Effector memory CD8-positive, alpha-beta T cell (primary cell): ENCODE data around the gene SCGB1A1.
A peak's percentile ranks its signal among the peaks of the same experiment; 100 is the strongest.

Experiments used
- ATAC-seq: fragments of 150-1000 bp; cut with Tn5 transposase; replicated peaks from 2 replicates; pipeline ENCODE4 v1.10.0; 2021; ENCODE audit warnings: mild to moderate bottlenecking, moderate library complexity
- DNase-seq, 3 experiments: peaks; one replicate each; pipeline ENCODE4 v3.0.0; 2021
- H3K27ac Mint-ChIP-seq, 2 donors: one replicate each; pipeline ENCODE4 v1.8.0; 2022; ENCODE audit warnings: mild to moderate bottlenecking in 2 of 2, mixed read lengths in 2 of 2, moderate library complexity in 2 of 2
- H3K27me3 Mint-ChIP-seq, 2 donors: one replicate each; pipeline ENCODE4 v1.8.0; 2022; ENCODE audit warnings: mixed read lengths in 2 of 2
- H3K36me3 Mint-ChIP-seq: one replicate; pipeline ENCODE4 v1.8.0; 2022; ENCODE audit warnings: mild to moderate bottlenecking, moderate library complexity, mixed read lengths; ENCODE audit not compliant: insufficient read depth
- H3K4me1 Mint-ChIP-seq, 2 donors: one replicate each; pipeline ENCODE4 v1.8.0; 2022; ENCODE audit warnings: low read depth in 2 of 2, mixed read lengths in 2 of 2
- H3K4me3 Mint-ChIP-seq, 2 donors: one replicate each; pipeline ENCODE4 v1.8.0; 2022; ENCODE audit warnings: mild to moderate bottlenecking in 2 of 2, mixed read lengths in 2 of 2, moderate library complexity in 2 of 2
- H3K9me3 Mint-ChIP-seq, 2 donors: one replicate each; pipeline ENCODE4 v1.8.0; 2022; ENCODE audit warnings: mixed read lengths in 2 of 2

Gene SCGB1A1

DNA sequence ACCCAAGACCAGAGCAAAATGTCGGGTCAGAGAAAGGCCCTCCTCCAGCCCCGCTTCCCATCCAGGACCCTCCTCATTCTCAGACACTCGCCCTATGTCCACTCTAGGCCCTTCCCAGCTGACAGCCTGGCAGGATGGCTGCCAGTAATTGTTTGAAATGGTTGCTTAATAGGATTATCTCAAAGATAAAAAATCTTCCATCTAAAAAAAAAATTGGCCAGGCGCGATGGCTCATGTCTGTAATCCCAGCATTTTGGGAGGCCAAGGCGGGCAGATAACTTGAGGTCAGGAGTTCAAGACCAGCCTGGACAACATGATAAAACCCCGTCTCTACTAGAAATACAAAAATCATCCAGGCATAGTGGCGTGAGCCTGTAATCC, 32.4 kb downstream of the SCGB1A1 start:
- DNase-seq (no peak), ATAC-seq (no peak)
- Mint-ChIP-seq H3K27ac (peak overlapping the region in 1 of 2 donors; percentile 16), H3K4me3 (no peak overlapping the region), H3K27me3 (peaks cover 19 to 27% of the 10 kb centered on the region in 2 donors), H3K36me3 (no peaks in the 10 kb centered on the region), H3K9me3 (no peaks in the 10 kb centered on the region), H3K4me1 (no peaks in the 10 kb centered on the region)

DNA sequence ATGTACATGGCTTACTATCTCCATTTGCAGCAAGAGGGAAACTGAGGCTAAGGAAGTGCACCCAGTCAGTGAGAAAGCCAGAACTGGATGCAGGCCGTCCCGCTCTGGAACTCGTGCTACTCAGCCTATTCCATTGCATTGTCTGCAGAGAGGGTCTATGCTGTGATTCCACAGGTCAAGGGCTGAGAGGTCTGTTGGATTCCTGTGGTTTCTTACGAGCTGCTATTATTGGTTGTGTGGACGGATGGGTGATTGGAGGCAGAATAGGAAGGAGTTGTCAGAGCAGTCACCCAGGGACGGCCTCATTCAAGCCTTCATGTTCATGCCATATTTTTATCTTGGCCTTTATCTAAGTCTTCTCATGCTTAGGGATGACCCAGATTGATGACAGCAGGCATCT, 33.4 kb downstream of the SCGB1A1 start:
- no peaks in the 10 kb centered on the region for H3K4me1 Mint-ChIP-seq
- H3K4me3 Mint-ChIP-seq: no peak overlapping the region
- peaks cover 13 to 17% of the 10 kb centered on the region in 2 donors for H3K27me3 Mint-ChIP-seq
- no peak for DNase-seq
- H3K9me3 Mint-ChIP-seq: no peaks in the 10 kb centered on the region
- no peak for ATAC-seq
- H3K36me3 Mint-ChIP-seq: peaks cover 2% of the 10 kb centered on the region
- H3K27ac Mint-ChIP-seq: no peak overlapping the region

DNA sequence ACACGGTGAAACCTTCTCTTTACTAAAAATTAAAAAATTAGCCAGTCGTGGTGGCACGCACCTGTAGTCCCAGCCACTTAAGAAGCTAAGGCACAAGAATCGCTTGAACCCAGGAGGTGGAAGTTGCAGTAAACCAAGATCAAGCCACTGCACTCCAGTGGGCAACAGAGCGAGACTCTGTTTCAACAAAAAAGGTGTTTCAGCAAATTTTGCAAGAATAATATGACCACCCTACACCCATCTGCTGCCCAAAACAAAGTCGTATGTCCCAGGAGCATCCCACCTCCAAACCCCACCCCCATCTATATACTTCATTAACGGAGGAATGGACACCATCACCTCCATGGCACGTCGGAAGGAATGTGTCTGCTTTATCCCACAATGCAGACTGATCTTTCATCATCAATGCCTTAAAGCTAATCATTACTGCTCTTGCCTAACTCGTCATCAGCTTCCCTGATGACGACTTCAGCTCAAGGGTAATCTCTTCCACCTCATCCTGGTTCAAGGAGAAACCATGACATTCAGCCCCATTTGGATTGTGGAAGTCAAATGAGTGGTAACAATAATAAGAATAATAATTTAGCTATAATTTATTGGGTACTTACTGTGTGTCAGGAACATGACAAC, 34.1 kb downstream of the SCGB1A1 start:
- no peak for ATAC-seq
- no peaks in the 10 kb centered on the region for H3K4me1 Mint-ChIP-seq
- H3K27me3 Mint-ChIP-seq: peaks cover 6 to 10% of the 10 kb centered on the region in 2 donors
- H3K27ac Mint-ChIP-seq: peak overlapping the region in 1 of 2 donors; percentile 75
- H3K36me3 Mint-ChIP-seq: peaks cover 3% of the 10 kb centered on the region
- no peak overlapping the region for H3K4me3 Mint-ChIP-seq
- H3K9me3 Mint-ChIP-seq: no peaks in the 10 kb centered on the region
- no peak for DNase-seq

DNA sequence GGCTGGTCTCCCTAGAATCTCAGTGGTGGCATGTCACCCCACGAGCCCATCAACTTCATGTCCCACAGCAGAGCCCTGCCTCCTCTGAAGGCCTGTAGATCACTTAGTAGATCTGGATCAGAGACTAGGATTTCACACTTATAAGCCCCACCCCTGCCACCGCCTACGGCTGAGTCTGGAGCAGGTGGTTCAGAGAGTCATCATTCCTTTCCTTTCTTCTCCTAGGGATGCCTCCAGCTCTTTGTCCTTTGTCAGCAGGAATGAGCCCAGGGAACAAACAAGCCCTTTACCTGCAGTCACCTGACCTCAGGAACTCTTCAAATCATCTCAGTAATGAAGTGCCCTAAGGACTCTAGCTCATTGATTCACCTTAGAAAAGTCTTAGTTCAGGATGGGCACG, 37.8 kb downstream of the SCGB1A1 start:
- no peak for DNase-seq
- H3K27me3 Mint-ChIP-seq: peaks cover 0 to 4% of the 10 kb centered on the region in 2 donors
- H3K9me3 Mint-ChIP-seq: no peaks in the 10 kb centered on the region
- H3K4me1 Mint-ChIP-seq: no peaks in the 10 kb centered on the region
- H3K4me3 Mint-ChIP-seq: no peak overlapping the region
- no peak overlapping the region for H3K27ac Mint-ChIP-seq
- peaks cover 3% of the 10 kb centered on the region for H3K36me3 Mint-ChIP-seq
- no peak for ATAC-seq

DNA sequence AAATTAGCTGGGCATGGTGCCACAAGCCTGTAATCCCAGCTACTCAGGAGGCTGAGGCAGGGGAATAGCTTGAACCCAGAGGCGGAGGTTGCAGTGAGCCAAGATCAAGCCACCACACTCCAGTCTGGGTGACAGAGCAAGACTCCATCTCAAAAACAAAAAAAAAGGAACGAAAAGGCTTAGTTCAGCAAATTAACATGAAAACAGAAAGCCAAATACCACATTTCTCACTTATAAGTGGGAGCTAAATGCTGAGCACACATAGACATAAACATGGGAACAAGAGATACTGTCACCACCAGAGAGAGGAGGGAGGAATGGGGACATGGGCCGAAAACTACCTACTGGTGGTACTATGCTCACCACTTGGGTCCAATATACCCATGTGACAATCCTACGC, 38.6 kb downstream of the SCGB1A1 start:
- Mint-ChIP-seq H3K9me3 (no peaks in the 10 kb centered on the region), H3K36me3 (peaks cover 3% of the 10 kb centered on the region), H3K27me3 (no peaks in the 10 kb centered on the region), H3K27ac (no peak overlapping the region), H3K4me1 (no peaks in the 10 kb centered on the region), H3K4me3 (no peak overlapping the region)
- DNase-seq: no peak
- ATAC-seq: no peak

DNA sequence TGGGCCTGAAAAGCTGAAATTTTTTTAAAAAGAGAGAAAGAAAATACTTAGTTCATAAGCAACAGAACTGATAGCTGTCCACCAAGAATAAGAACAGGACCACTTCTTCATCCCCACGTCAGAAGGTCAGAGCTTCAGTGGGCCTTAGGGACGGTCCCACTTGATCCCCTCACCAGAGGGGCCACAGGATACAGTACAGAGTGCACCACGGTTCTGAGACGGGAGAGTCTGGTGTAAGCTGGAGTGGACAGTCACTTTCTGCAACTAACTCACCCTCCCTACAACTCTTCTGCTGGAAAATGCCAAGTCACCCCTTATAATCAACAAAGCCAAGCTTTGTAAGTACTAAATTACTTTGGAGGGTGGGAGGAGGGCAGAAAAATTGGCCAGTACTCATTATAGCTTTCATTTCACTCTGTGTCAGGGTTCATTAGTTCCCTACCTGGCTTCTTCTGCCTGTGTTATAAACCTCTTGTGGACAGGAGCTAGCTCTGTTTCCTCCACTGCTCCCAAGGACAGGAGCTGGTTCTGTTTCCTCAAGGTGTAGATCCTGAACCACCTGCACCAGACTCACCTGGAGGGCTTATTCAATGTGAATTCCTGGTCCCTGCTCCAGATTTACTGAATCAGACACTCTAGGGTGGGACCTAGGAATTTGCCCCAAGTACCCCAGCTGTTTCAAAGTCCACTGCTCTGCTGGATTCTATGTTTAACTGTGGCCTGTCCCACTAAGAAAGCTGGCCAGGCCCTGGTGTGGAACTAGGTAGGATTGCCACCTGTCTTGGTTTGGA, 39.6 kb downstream of the SCGB1A1 start:
- DNase-seq (no peak), ATAC-seq (no peak)
- Mint-ChIP-seq H3K27me3 (no peaks in the 10 kb centered on the region), H3K27ac (no peak overlapping the region), H3K9me3 (no peaks in the 10 kb centered on the region), H3K4me1 (peaks cover 2 to 4% of the 10 kb centered on the region in 2 donors), H3K4me3 (no peak overlapping the region), H3K36me3 (peaks cover 3% of the 10 kb centered on the region)

DNA sequence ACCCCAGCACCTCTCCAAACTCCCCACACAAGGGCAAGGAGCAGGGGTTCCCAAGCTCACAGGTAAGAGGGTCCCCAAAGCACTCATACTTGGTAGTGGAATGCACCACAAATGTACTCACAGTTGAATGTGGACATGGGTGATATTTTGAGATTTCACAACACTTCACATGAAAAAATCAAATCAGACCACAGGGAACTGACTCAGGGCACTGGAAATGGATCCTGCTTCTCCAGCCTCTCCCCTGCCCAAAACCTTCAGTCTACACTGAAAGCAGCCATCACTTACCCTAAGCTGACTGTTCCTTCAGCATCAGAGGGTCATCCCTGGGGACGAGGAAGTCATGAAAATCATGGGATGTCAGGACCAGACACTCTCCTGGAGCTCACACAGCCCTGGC, 40.2 kb downstream of the SCGB1A1 start:
- Mint-ChIP-seq H3K36me3 (peaks cover 3% of the 10 kb centered on the region), H3K27ac (no peak overlapping the region), H3K27me3 (no peaks in the 10 kb centered on the region), H3K4me1 (peaks cover 4 to 5% of the 10 kb centered on the region in 2 donors), H3K4me3 (no peak overlapping the region), H3K9me3 (no peaks in the 10 kb centered on the region)
- DNase-seq (no peak), ATAC-seq (no peak)

DNA sequence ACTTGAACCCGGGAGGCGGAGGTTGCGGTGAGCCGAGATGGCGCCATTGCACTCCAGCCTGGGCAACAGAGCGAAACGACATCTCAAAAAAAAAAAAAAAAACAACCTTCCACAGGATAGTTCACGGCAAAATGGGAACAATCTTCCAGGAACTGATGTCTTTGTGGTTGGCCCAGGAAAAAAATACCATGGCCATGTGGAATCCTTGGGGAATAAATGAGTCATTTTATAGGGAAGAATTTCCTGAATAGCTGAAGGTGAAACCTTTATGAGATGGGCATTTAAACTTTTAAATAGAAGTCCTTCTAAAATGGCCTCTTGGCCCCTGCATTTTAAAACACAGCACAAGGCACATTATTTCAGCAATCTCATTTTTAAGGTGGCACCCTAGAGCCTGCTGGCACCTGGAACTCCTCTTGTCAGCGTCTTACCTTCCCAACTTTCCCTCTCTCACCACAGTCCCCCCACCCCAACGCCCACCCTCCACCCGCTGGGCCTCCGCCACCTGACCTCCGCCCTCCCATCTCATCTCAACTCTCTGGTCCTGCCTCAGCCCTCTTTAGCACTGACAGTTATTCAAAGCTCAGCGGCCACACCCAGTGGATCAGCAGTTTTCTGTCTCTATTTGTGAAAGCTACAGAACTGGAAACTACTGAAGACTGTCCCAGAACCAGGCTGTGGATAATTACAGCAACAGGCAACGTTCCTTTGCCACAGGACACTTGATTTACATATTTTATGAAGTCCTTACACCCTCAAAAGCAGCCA, 43.1 kb downstream of the SCGB1A1 start:
- Mint-ChIP-seq H3K27ac (no peak overlapping the region), H3K4me1 (peaks cover 4 to 5% of the 10 kb centered on the region in 2 donors), H3K9me3 (no peaks in the 10 kb centered on the region), H3K36me3 (peaks cover 3% of the 10 kb centered on the region), H3K27me3 (no peaks in the 10 kb centered on the region), H3K4me3 (no peak overlapping the region)
- DNase-seq (no peak), ATAC-seq (no peak)

DNA sequence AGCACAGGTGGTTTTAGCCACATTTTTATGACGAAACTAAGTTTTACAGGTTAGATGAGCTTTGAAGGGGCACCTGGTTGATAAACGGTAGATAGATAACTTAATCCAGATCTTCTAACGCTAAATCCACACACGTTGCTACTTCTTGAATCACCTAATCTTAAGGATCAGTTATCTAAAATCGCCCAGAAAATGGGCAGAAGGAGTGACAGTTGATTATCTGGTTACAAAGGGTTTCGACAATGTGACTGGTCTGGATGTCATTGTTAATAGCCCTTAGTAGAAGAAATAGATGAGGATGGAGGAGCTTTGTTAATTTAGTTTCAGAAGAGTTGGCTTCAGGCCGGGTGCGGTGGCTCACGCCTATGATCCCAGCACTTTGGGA, 43.7 kb downstream of the SCGB1A1 start:
- Mint-ChIP-seq H3K36me3 (no peaks in the 10 kb centered on the region), H3K4me1 (peaks cover 4 to 5% of the 10 kb centered on the region in 2 donors)

DNA sequence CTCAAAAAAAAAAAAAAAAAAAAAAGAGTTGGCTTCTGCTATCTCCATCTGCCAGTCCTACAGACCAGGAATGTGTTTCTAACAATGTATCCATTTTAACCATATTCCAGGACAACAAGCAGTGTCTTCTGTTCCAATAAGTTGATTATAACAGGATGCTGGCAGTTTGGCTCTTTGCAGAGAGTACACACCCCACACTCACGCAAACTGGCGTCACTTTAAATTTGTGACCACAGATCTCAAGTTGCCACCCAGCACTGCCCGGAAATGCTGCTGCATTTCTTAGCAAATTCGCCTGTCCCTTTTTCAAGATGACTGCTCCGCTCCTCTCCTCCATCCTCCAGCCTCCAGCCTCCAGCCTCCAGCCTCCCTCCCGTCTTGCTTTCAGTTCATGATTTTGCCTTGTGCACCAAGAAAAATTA, 44.3 kb downstream of the SCGB1A1 start:
- DNase-seq (no peak), ATAC-seq (no peak)
- Mint-ChIP-seq H3K36me3 (no peaks in the 10 kb centered on the region), H3K9me3 (no peaks in the 10 kb centered on the region), H3K27ac (peak overlapping the region; percentile 49 to 84), H3K27me3 (no peaks in the 10 kb centered on the region), H3K4me3 (peak overlapping the region in 1 of 2 donors; percentile 69), H3K4me1 (peaks cover 4 to 5% of the 10 kb centered on the region in 2 donors)

More for the DNA sequence above, 43.7 kb downstream of the SCGB1A1 start:
- Mint-ChIP-seq H3K27me3 (no peaks in the 10 kb centered on the region), H3K27ac (no peak overlapping the region), H3K4me3 (peak overlapping the region in 1 of 2 donors; percentile 13), H3K9me3 (no peaks in the 10 kb centered on the region)
- DNase-seq: no peak
- ATAC-seq: no peak

DNA sequence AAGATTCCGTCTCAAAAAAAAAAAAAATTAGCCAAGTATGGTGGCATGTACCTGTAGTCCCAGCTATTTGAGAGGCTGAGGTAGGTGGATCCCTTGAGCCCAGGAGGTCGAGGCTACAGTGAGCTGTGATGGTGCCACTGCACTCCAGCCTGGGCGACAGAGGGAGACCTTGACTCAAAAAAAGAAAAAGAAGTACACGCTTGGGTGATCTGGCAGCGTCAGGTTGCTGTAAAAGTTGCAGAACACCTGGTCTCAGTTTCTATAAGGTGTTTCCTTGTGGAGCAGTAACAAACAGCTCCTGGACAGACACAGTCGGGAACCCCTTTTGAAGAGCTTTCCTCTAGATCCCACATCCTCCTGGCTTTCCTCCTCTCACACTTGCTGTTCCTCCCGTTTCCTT, 45.8 kb downstream of the SCGB1A1 start:
- Mint-ChIP-seq H3K27me3 (no peaks in the 10 kb centered on the region), H3K36me3 (no peaks in the 10 kb centered on the region), H3K4me3 (no peak overlapping the region), H3K27ac (no peak overlapping the region), H3K9me3 (no peaks in the 10 kb centered on the region), H3K4me1 (peaks cover 4 to 8% of the 10 kb centered on the region in 2 donors)
- DNase-seq (no peak), ATAC-seq (no peak)

DNA sequence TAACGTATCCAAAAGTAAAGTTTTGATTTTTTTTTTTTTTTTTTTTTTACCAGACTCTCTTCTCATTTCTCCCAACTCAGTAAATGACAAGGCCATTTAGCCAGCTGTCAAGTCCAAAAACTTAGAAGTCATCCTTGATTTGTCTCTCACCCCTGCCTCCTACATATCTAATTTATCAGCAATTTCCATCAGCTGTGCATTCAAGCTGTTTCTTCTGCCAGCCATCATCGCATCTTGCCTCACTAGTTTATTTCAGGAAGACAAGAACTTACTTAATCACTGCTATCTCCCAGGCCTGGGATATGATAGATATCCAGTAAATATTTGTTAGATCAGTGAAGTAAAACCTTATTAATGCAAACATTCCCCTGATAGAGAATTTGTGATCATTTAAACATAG, 47.6 kb downstream of the SCGB1A1 start:
- peaks cover 4 to 13% of the 10 kb centered on the region in 2 donors for H3K4me1 Mint-ChIP-seq
- DNase-seq (no peak), ATAC-seq (no peak)
- H3K9me3 Mint-ChIP-seq: no peaks in the 10 kb centered on the region
- H3K36me3 Mint-ChIP-seq: peaks cover 3% of the 10 kb centered on the region
- no peaks in the 10 kb centered on the region for H3K27me3 Mint-ChIP-seq
- H3K27ac Mint-ChIP-seq: no peak overlapping the region
- H3K4me3 Mint-ChIP-seq: no peak overlapping the region

DNA sequence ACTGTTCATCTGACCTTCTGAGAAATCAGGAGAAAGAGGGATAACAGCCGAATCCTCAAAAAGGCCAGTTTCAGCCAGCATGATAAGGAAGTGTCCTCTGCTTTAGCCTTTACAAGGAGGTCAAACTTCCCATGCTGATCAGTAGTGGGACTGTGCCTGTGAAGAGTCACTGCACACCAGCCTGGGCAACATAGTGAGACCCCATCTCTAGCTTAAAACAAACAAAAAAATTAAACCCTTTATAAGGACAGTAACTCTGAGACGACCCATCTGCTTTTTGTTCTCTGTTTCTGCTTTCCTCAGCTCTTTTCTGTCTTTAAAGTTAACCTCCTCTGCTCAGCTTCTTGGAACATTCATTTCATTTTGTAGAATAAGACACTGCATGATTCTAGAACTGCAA, 49.7 kb downstream of the SCGB1A1 start:
- H3K4me1 Mint-ChIP-seq: peaks cover under 1 to 8% of the 10 kb centered on the region in 2 donors
- no peak overlapping the region for H3K27ac Mint-ChIP-seq
- no peak for ATAC-seq
- no peak for DNase-seq
- H3K9me3 Mint-ChIP-seq: no peaks in the 10 kb centered on the region
- H3K27me3 Mint-ChIP-seq: no peaks in the 10 kb centered on the region
- H3K4me3 Mint-ChIP-seq: no peak overlapping the region
- H3K36me3 Mint-ChIP-seq: peaks cover 3% of the 10 kb centered on the region
